ENCODE results near the gene DNAJC3.

- TF ChIP-seq REST (IDR thresholded peaks at IDR 0.05; ENCODE audit: insufficient replicate concordance, low read depth) (no peak), POLR2AphosphoS5 (IDR thresholded peaks at IDR 0.05; ENCODE audit: low read depth) (no peak), CTCF (IDR thresholded peaks at IDR 0.05; ENCODE audit: insufficient read depth, low read length) (no peak), SPI1 (IDR thresholded peaks at IDR 0.05; ENCODE audit: borderline replicate concordance, low read depth) (no peak)
Measured at GRCh38 chr13:95703576-95703975, 26.6 kb downstream of the DNAJC3 start.
